ENCODE measurements around the gene EGFL7. TPM values are rescaled to one million over a fixed set of nuclear protein-coding genes. Genes with fewer than 3 reads are reported as not detected.
"Not testable (repeated sequence)": the region's sequence is repeated elsewhere in the genome, so short reads cannot be mapped to it uniquely, and the experiment has no call there.

The EGFL7 gene
- total and polyA plus RNA-seq, 2 of the 13 experiments (the other 11 are each of a cell fraction or from before 2014, with no cell fraction given) = 0.20 to 5.1 TPM

GRCh38 chr9:136632491-136633106 is 30.1 kb upstream of the EGFL7 start:
- H3K79me2 ChIP-seq (ENCODE audit: insufficient read depth, low read length); H2AFZ ChIP-seq (ENCODE audit: low read length); H4K20me1 ChIP-seq (ENCODE audit: insufficient read depth, low read length); H3K27ac ChIP-seq (ENCODE audit: extremely low read length, insufficient read depth, low read length); H3K4me2 ChIP-seq (ENCODE audit: low read depth, low read length); H3K4me1 ChIP-seq (ENCODE audit: insufficient read depth, low read length); ATAC-seq; H3K9ac ChIP-seq (ENCODE audit: insufficient read depth, low read depth, low read length); POLR2A ChIA-PET; intact Hi-C loops (cut with micrococcal nuclease; ENCODE audit: unreplicated experiment); H3K36me3 ChIP-seq (replicated peaks in 1 of 2; ENCODE audit: control insufficient read depth in 1 of 2, insufficient read depth in 2 of 2, low read length in 2 of 2); BruUV-seq (replicated peaks); H3K4me3 ChIP-seq (replicated peaks in 1 of 3; ENCODE audit: insufficient read depth in 1 of 3, low read depth in 2 of 3, low read length in 3 of 3); H3K9me3 ChIP-seq (ENCODE audit: low read length); DNase-seq (ENCODE audit: low spot score): not testable (repeated sequence)
- TF ChIP-seq SKI (IDR thresholded peaks at IDR 0.05; ENCODE audit: partially characterized antibody) = peak; percentile 72
- WGBS (ENCODE audit: low lambda C conversion rate) = 48% methylated on average over 36 of the region's 36 CpGs
- CTCF ChIA-PET (ENCODE audit: low intra/inter-chr PET ratio, low total read pairs) = interaction anchor here (4.2 kb wide), 1 partner anchor 145 kb away, joined by 101 read pairs; no protein-coding TSS in a partner anchor
- peak; percentile 8 for FAIRE-seq
- in situ Hi-C loops (cut with HindIII; ENCODE audit: extremely low pct_ligation_motif_present, low pct_unique_long_range_greater_than_20kb) = loop anchor here (25.0 kb wide), 1 partner anchor 295 kb away; the partner anchor contains the start of gene GPSM1
- H3K27me3 ChIP-seq (ENCODE audit: control insufficient read depth in 1 of 2, insufficient read depth in 2 of 2, low read length in 2 of 2) = peaks cover 11 to 55% of the 10 kb centered on the region in 2 experiments; a peak in 4 of 5 replicates

GRCh38 chr9:136634904-136635303 is 27.8 kb upstream of the EGFL7 start:
- Histone ChIP-seq H3K9me3 (ENCODE audit: low read length) (no peaks in the 10 kb centered on the region), H3K27me3 (ENCODE audit: control insufficient read depth in 1 of 2, insufficient read depth in 2 of 2, low read length in 2 of 2) (peaks cover 0 to 38% of the 10 kb centered on the region in 2 experiments; a peak in 3 of 5 replicates), H2AFZ (ENCODE audit: low read length) (no peak overlapping the region), H3K79me2 (ENCODE audit: insufficient read depth, low read length) (no peaks in the 10 kb centered on the region), H4K20me1 (ENCODE audit: insufficient read depth, low read length) (peaks cover 3% of the 10 kb centered on the region; the same call in 1 of the 2 replicates), H3K9ac (ENCODE audit: insufficient read depth, low read depth, low read length) (no peak overlapping the region), H3K4me2 (ENCODE audit: low read depth, low read length) (no peak overlapping the region), H3K27ac (ENCODE audit: extremely low read length, insufficient read depth, low read length) (no peak overlapping the region), H3K36me3 (replicated peaks in 1 of 2; ENCODE audit: control insufficient read depth in 1 of 2, insufficient read depth in 2 of 2, low read length in 2 of 2) (no peaks in the 10 kb centered on the region), H3K4me3 (replicated peaks in 1 of 3; ENCODE audit: insufficient read depth in 1 of 3, low read depth in 2 of 3, low read length in 3 of 3) (no peak overlapping the region), H3K4me1 (ENCODE audit: insufficient read depth, low read length) (no peaks in the 10 kb centered on the region)
- BruUV-seq (replicated peaks) = no TSS peak
- CTCF ChIA-PET (ENCODE audit: low intra/inter-chr PET ratio, low total read pairs) = no interaction called here
- POLR2A ChIA-PET = no interaction called here
- in situ Hi-C loops (cut with HindIII; ENCODE audit: extremely low pct_ligation_motif_present, low pct_unique_long_range_greater_than_20kb) (loop anchor here (25.0 kb wide), 1 partner anchor 298 kb away; the partner anchor contains the start of gene GPSM1), intact Hi-C loops (cut with micrococcal nuclease; ENCODE audit: unreplicated experiment) (no loop called here)
- FAIRE-seq (no peak), DNase-seq (ENCODE audit: low spot score) (no peak), ATAC-seq (no peak)
- 29% methylated on average over 7 of the region's 11 CpGs for WGBS (ENCODE audit: low lambda C conversion rate)
- TF ChIP-seq ISL2 (CRISPR knock-in tag; IDR thresholded peaks at IDR 0.05) = no peak
- no peak for TF ChIP-seq KLF15 (CRISPR knock-in tag; IDR thresholded peaks at IDR 0.05; ENCODE audit: borderline replicate concordance)
- no peak for TF ChIP-seq THRA (CRISPR knock-in tag; IDR thresholded peaks at IDR 0.05; ENCODE audit: borderline replicate concordance)
- TF ChIP-seq POLR2G (IDR thresholded peaks at IDR 0.05; ENCODE audit: low read depth, low read length) = no peak

Measured in HepG2 (cell line).